OCI-LY7 (cell line): ENCODE results near the gene VWA7. TPM values are rescaled to one million over a fixed set of nuclear protein-coding genes. Genes with fewer than 3 reads are reported as not detected.

ENCODE experiments used
- BruUV-seq: library from RNA; stranded (reverse); fragments of 400-500 nt; replicated peaks from 2 replicates; lab custom pipeline; 2021; lab: Mats Ljungman, UMichigan
- CTCF ChIA-PET: fragments of 300-600 bp; sonication (Branson Sonifier 250); formaldehyde crosslinking; loops from one replicate; lab custom pipeline; 2022; ENCODE audit warnings: antibody characterized with exemption; ENCODE audit not compliant: unreplicated experiment; lab: Charles Lee
- POLR2A ChIA-PET: fragments of 300-600 bp; sonication (Branson Sonifier 250); formaldehyde crosslinking; loops from one replicate; lab custom pipeline; 2022; ENCODE audit warnings: antibody characterized with exemption; lab: Charles Lee
- DNase-seq: peaks from one replicate; pipeline ENCODE4 v3.0.0-alpha.2; 2015; ENCODE audit warnings: low spot score
- H2AFZ ChIP-seq: fragments of 200-600 bp; sonication (generic), shearing (Covaris generic); 2 replicates; pipeline ENCODE4 v1.6.1; 2014; ENCODE audit warnings: mild to moderate bottlenecking, antibody characterized with exemption, low read length, moderate library complexity
- H3K27ac ChIP-seq: fragments of 200-600 bp; sonication (generic); 2 replicates; pipeline ENCODE4 v1.5.1; 2014; ENCODE audit warnings: mixed run types, low read depth, mild to moderate bottlenecking, moderate library complexity, low read length, inconsistent platforms; ENCODE audit not compliant: poor library complexity, severe bottlenecking
- H3K36me3 ChIP-seq: fragments of 200-600 bp; sonication (generic); 2 replicates; pipeline ENCODE4 v1.6.1; 2014; ENCODE audit warnings: mild to moderate bottlenecking, antibody characterized with exemption, low read length, moderate library complexity, mixed read lengths; ENCODE audit not compliant: insufficient read depth
- H3K4me1 ChIP-seq: fragments of 200-600 bp; sonication (generic); 2 replicates; pipeline ENCODE4 v1.5.1; 2014; ENCODE audit warnings: mild to moderate bottlenecking, low read length; ENCODE audit not compliant: insufficient read depth, poor library complexity, severe bottlenecking
- H3K4me2 ChIP-seq: fragments of 200-600 bp; sonication (generic); 2 replicates; pipeline ENCODE4 v1.6.1; 2014; ENCODE audit warnings: mild to moderate bottlenecking, low read length
- H3K4me3 ChIP-seq: fragments of 200-600 bp; sonication (generic); 2 replicates; pipeline ENCODE4 v1.5.1; 2014; ENCODE audit warnings: mild to moderate bottlenecking, low read depth, low read length; ENCODE audit not compliant: poor library complexity, severe bottlenecking
- H3K79me2 ChIP-seq: fragments of 200-600 bp; sonication (generic); 2 replicates; pipeline ENCODE4 v1.6.1; 2016; ENCODE audit warnings: low read depth, mild to moderate bottlenecking, low read length, moderate library complexity, mixed read lengths; ENCODE audit not compliant: insufficient read depth
- H3K9me2 ChIP-seq: fragments of 200-600 bp; sonication (generic); 2 replicates; pipeline ENCODE4 v1.6.1; 2016; ENCODE audit warnings: mild to moderate bottlenecking, low read length, mixed read lengths; ENCODE audit not compliant: insufficient read depth
- H3K9me3 ChIP-seq: fragments of 200-600 bp; sonication (generic); 2 replicates; pipeline ENCODE4 v1.6.1; 2014; ENCODE audit warnings: mild to moderate bottlenecking, mixed run types, low read length, mixed read lengths
- H4K20me1 ChIP-seq: fragments of 200-600 bp; sonication (generic); 2 replicates; pipeline ENCODE4 v1.6.1; 2014; ENCODE audit warnings: mild to moderate bottlenecking, antibody characterized with exemption, low read length, moderate library complexity, mixed read lengths; ENCODE audit not compliant: insufficient read depth
- CTCF ChIP-seq: fragments of 200-600 bp; sonication (generic); conservative IDR thresholded peaks from 2 replicates; pipeline ENCODE4 v1.5.1; 2014; ENCODE audit warnings: mild to moderate bottlenecking, antibody characterized with exemption, low read length, moderate library complexity, mixed read lengths
- EZH2phosphoT487 ChIP-seq: fragments of 200-600 bp; sonication (generic); IDR thresholded peaks from 2 replicates; pipeline ENCODE4 v1.6.1; 2018; ENCODE audit warnings: low read depth, borderline replicate concordance, mild to moderate bottlenecking, mixed run types, antibody characterized with exemption, low read length, moderate library complexity, mixed read lengths
- intact Hi-C: fragments of 100-400 bp; cut with micrococcal nuclease; formaldehyde crosslinking; loops from one replicate; pipeline ENCODE4 v1.10.0; 2022; ENCODE audit not compliant: unreplicated experiment
- total RNA-seq, 2 experiments: library from RNA; depleted of rRNA in 1 of 2; stranded (reverse); fragments of >200 nt in 1 of 2; shearing (Covaris generic) in 1 of 2; gene quantifications; 2 replicates each; pipeline ENCODE4 v1.2.3, GENCODE V29; 2014 to 2022

VWA7 gene
- total RNA-seq, 2 experiments from 2014 or later, result 2.2 to 6.5 TPM

GRCh38 chr6:31728767-31729514 is 48.2 kb downstream of the VWA7 start, which contains the start of gene DDAH2:
DDAH2 (minus strand) TSS chr6:31729299; CDS start chr6:31729161, 138 bp downstream.
- CTCF ChIA-PET, result no interaction called here
- H3K79me2 ChIP-seq, result peaks cover 4% of the 10 kb centered on the region; the same call in 1 of the 2 replicates
- TF ChIP-seq EZH2phosphoT487 (no peak), CTCF (peak; percentile 91)

DNA sequence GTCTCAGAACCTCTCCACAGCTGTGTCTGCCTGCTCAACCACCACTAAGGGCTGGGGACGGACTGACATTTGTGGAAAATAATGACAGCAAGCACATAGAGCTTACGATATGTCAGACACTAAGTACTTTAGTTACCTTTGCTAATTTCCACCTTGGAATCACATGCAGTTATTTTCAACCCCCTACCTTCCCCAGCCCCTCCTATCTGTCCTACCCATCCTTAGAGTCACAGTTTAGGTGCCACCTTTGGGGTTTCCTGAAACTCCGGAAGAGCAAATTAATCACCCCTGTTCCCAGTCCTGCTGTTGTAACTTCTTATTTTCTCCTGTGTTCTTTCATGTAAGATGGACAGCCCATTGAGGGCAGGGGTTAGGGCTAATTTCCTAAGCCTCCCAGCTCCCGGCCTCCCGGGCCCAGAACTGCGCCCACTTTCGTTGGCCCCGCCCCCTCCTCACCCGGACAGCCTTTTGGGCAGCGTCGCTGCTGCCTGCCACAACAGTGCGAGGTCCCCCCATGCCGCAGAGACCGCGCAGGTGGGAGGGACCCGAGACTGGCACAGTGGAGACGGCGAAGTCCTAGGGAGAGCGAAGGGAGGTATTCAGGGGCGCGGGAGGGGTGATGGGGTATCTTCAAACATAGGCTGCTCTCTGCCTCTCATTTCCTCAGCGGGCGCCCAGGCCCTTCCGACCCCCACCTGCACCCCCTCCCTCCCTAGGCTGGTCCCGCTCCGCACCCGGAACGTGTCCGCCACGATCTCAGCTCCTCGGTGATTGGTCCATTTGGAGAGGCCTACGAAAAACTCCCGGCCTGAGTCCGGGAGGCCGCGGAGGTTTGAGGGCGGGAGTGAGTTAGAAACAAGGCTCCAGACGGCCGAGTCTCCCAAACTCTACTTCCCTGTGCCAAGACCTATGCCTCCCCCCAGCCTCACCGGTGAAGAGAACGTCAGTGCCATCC is 49.1 kb downstream of the VWA7 start:
- H3K9me3 ChIP-seq, result no peaks in the 10 kb centered on the region
- peak overlapping the region; percentile 64 for H3K4me2 ChIP-seq
- CTCF ChIA-PET, result interaction anchor here (1.0 kb wide), 1 partner anchor 104 kb away, joined by 3 read pairs; no protein-coding TSS in a partner anchor
- peak overlapping the region; percentile 60 for H3K27ac ChIP-seq
- H3K4me1 ChIP-seq, result peaks cover 41% of the 10 kb centered on the region
- no peak overlapping the region for H2AFZ ChIP-seq
- POLR2A ChIA-PET, result interaction anchor here (0.5 to 1.5 kb wide), 8 partner anchors 8 to 178 kb away, joined by 3 to 13 read pairs (median 4); partner anchors contain the start of genes ABHD16A, CLIC1 and HSPA1B
- H3K79me2 ChIP-seq, result no peaks in the 10 kb centered on the region
- H3K9me2 ChIP-seq, result no peaks in the 10 kb centered on the region
- BruUV-seq, result no TSS peak
- intact Hi-C loops, result loop anchor here (2.0 kb wide), 2 partner anchors 25 to 47 kb away; partner anchors contain the start of genes ABHD16A and LY6G5C
- no peak for TF ChIP-seq CTCF
- TF ChIP-seq EZH2phosphoT487, result no peak
- H3K4me3 ChIP-seq, result peak overlapping the region; percentile 7
- H3K36me3 ChIP-seq, result peaks cover 52% of the 10 kb centered on the region
- peak; percentile 90 for DNase-seq
- no peaks in the 10 kb centered on the region for H4K20me1 ChIP-seq

More at GRCh38 chr6:31728767-31729514, 48.2 kb downstream of the VWA7 start, which contains the start of gene DDAH2:
- H3K4me1 ChIP-seq, result peaks cover 48% of the 10 kb centered on the region
- 0 out of 2 replicates have a peak, but pooled peaks cover 2% of the 10 kb centered on the region for H4K20me1 ChIP-seq
- no peaks in the 10 kb centered on the region for H3K9me3 ChIP-seq
- peak within 1 kb of the TSS; percentile 66 for H3K4me3 ChIP-seq
- peak within 1 kb of the TSS; percentile 83 for H3K4me2 ChIP-seq
- H3K36me3 ChIP-seq, result peaks cover 61% of the 10 kb centered on the region
- H2AFZ ChIP-seq, result no peak within 1 kb of the TSS
- no peaks in the 10 kb centered on the region for H3K9me2 ChIP-seq
- POLR2A ChIA-PET, result interaction anchor here (1.1 to 2.2 kb wide), 2 partner anchors 11 to 101 kb away, joined by 3 to 19 read pairs; partner anchors contain the start of gene MSH5
- BruUV-seq, result no TSS peak
- intact Hi-C loops, result loop anchor here (1.0 kb wide), 3 partner anchors 9 to 101 kb away; no protein-coding TSS in a partner anchor
- DNase-seq, result no peak
- H3K27ac ChIP-seq, result peak within 1 kb of the TSS; percentile 60
